SK-N-SH (cell line): ENCODE measurements around the gene FBXO47. TPM values are rescaled to one million over a fixed set of nuclear protein-coding genes. Genes with fewer than 3 reads are reported as not detected.

ENCODE experiments used
- CTCF ChIA-PET: fragments of 300-600, 350-600 bp; formaldehyde crosslinking; extraction: SDS; loops from one replicate; lab custom pipeline; 2021; lab: Yijun Ruan, JAX
- POLR2A ChIA-PET: fragments of 350-600 bp; sonication (Branson Sonifier 250); formaldehyde crosslinking; extraction: SDS; loops from one replicate; lab custom pipeline; 2020; ENCODE audit warnings: antibody characterized with exemption, inconsistent platforms; lab: Yijun Ruan, JAX
- DNase-seq: peaks from one replicate; pipeline ENCODE4 v3.0.0; 2012
- H2AFZ ChIP-seq: fragments of 200-600 bp; sonication (generic); 2 replicates; pipeline ENCODE4 v1.8.1; 2016; ENCODE audit warnings: antibody characterized with exemption, mild to moderate bottlenecking, low read depth
- H3F3A ChIP-seq: fragments of 200-600 bp; sonication (generic); replicated peaks from 2 replicates; pipeline ENCODE3; 2016; ENCODE audit warnings: antibody characterized with exemption, mild to moderate bottlenecking; ENCODE audit not compliant: insufficient read depth
- H3K27ac ChIP-seq, 2 experiments: fragments of 200-500 bp in 1 of 2; fragments of 200-600 bp in 1 of 2; sonication (Bioruptor generic) in 1 of 2; sonication (generic), shearing (Covaris generic) in 1 of 2; 2 replicates each; pipeline versions ENCODE4 v1.5.1 to v1.6.1; 2014 to 2016; ENCODE audit warnings: low read depth in 2 of 2, inconsistent platforms in 1 of 2, low read length in 1 of 2, mild to moderate bottlenecking in 1 of 2, mixed read lengths in 1 of 2
- H3K27me3 ChIP-seq: fragments of 200-600 bp; sonication (generic), shearing (Covaris generic); 2 replicates; pipeline ENCODE4 v1.6.1; 2016; ENCODE audit warnings: mixed run types; ENCODE audit not compliant: insufficient read depth
- H3K36me3 ChIP-seq, 2 experiments: fragments of 200-500 bp in 1 of 2; fragments of 200-600 bp in 1 of 2; sonication (Bioruptor generic) in 1 of 2; sonication (generic) in 1 of 2; replicated peaks in 1 of 2; 2 replicates each; pipeline versions ENCODE3 to v1.5.1; 2014 to 2016; ENCODE audit warnings: low read length in 1 of 2, mild to moderate bottlenecking in 1 of 2; ENCODE audit not compliant: insufficient read depth in 2 of 2, control insufficient read depth in 1 of 2
- H3K4me1 ChIP-seq, 2 experiments: fragments of 200-500 bp in 1 of 2; fragments of 200-600 bp in 1 of 2; sonication (Bioruptor generic) in 1 of 2; sonication (generic), shearing (Covaris generic) in 1 of 2; 2 replicates each; pipeline versions ENCODE4 v1.5.1 to v1.6.1; 2014 to 2016; ENCODE audit warnings: low read depth in 1 of 2, low read length in 1 of 2, mixed run types in 1 of 2; ENCODE audit not compliant: insufficient read depth in 2 of 2, control insufficient read depth in 1 of 2
- H3K4me2 ChIP-seq: fragments of 200-600 bp; sonication (generic), shearing (Covaris generic); 2 replicates; pipeline ENCODE4 v1.6.1; 2017; ENCODE audit warnings: mixed run types
- H3K4me3 ChIP-seq, 2 experiments: fragments of 200-500 bp in 1 of 2; fragments of 200-600 bp in 1 of 2; sonication (Bioruptor generic) in 1 of 2; sonication (generic), shearing (Covaris generic) in 1 of 2; 2 replicates each; pipeline versions ENCODE4 v1.5.1 to v1.8.1; 2014 to 2016; ENCODE audit warnings: low read depth in 2 of 2, inconsistent platforms in 1 of 2, low read length in 1 of 2, mild to moderate bottlenecking in 1 of 2, mixed read lengths in 1 of 2, moderate library complexity in 1 of 2
- H3K79me2 ChIP-seq: fragments of 200-600 bp; sonication (generic); 2 replicates; pipeline ENCODE4 v1.8.1; 2017; ENCODE audit warnings: mild to moderate bottlenecking; ENCODE audit not compliant: insufficient read depth
- H3K9ac ChIP-seq: fragments of 200-600 bp; sonication (generic); 2 replicates; pipeline ENCODE4 v1.6.1; 2017; ENCODE audit warnings: mixed run types
- H3K9me2 ChIP-seq: fragments of 200-600 bp; sonication (generic); 2 replicates; pipeline ENCODE4 v1.6.1; 2017; ENCODE audit warnings: mixed run types
- H3K9me3 ChIP-seq: fragments of 200-600 bp; sonication (generic); 2 replicates; pipeline ENCODE4 v1.6.1; 2017; ENCODE audit warnings: mixed run types, mild to moderate bottlenecking, moderate library complexity
- H4K20me1 ChIP-seq: fragments of 200-600 bp; sonication (generic); 2 replicates; pipeline ENCODE4 v1.6.1; 2017; ENCODE audit warnings: mild to moderate bottlenecking, mixed run types; ENCODE audit not compliant: insufficient read depth
- CHD2 ChIP-seq: fragments of 150-350 bp; IDR thresholded peaks from 2 replicates; pipeline ENCODE4 v1.6.1; 2018; ENCODE audit warnings: low read length; ENCODE audit not compliant: partially characterized antibody
- EP300 ChIP-seq, 2 experiments: IDR thresholded peaks; 2 replicates each; pipeline versions ENCODE4 v1.4.0 to v1.6.1; 2012; ENCODE audit warnings: borderline replicate concordance in 1 of 2, low read depth in 1 of 2, low read length in 1 of 2
- EZH2phosphoT487 ChIP-seq: fragments of 200-600 bp; sonication (generic); IDR thresholded peaks from 2 replicates; pipeline ENCODE4 v1.6.1; 2017; ENCODE audit warnings: low read depth, mixed run types, mild to moderate bottlenecking, antibody characterized with exemption, moderate library complexity, borderline replicate concordance
- GABPA ChIP-seq: IDR thresholded peaks from 2 replicates; pipeline ENCODE4 v1.4.0; 2012; ENCODE audit warnings: low read depth, mild to moderate bottlenecking
- GATA2 ChIP-seq: sonication (generic); formaldehyde crosslinking; IDR thresholded peaks from 2 replicates; pipeline ENCODE4 v1.5.0; 2020; ENCODE audit warnings: mild to moderate bottlenecking, missing genetic modification reagents
- IRF3 ChIP-seq: fragments of 150-350 bp; IDR thresholded peaks from 2 replicates; pipeline ENCODE4 v1.6.1; 2016; ENCODE audit warnings: mild to moderate bottlenecking, low read depth, low read length
- MEF2A ChIP-seq: IDR thresholded peaks from 2 replicates; pipeline ENCODE4 v1.4.0; 2012; ENCODE audit warnings: low read depth, borderline replicate concordance
- MXI1 ChIP-seq: IDR thresholded peaks from 2 replicates; pipeline ENCODE4 v1.6.1; 2012; ENCODE audit warnings: mild to moderate bottlenecking, low read depth, low read length, improper control_type of control experiment
- NFIC ChIP-seq: IDR thresholded peaks from 2 replicates; pipeline ENCODE4 v1.4.0; 2012; ENCODE audit warnings: borderline replicate concordance
- POLR2AphosphoS5 ChIP-seq: IDR thresholded peaks from 2 replicates; pipeline ENCODE4 v1.6.1; 2012; ENCODE audit warnings: low read depth, low read length
- RFX5 ChIP-seq: IDR thresholded peaks from 2 replicates; pipeline ENCODE4 v1.6.1; 2012; ENCODE audit warnings: mild to moderate bottlenecking, improper control_type of control experiment, low read length
- RXRA ChIP-seq: IDR thresholded peaks from 2 replicates; pipeline ENCODE4 v1.4.0; 2012; ENCODE audit warnings: low read depth, mild to moderate bottlenecking, borderline replicate concordance
- SIN3A ChIP-seq: IDR thresholded peaks from 2 replicates; pipeline ENCODE4 v1.6.1; 2012; ENCODE audit warnings: low read depth, mild to moderate bottlenecking, low read length, moderate library complexity, borderline replicate concordance
- SMC3 ChIP-seq: IDR thresholded peaks from 2 replicates; pipeline ENCODE4 v1.6.1; 2012; ENCODE audit warnings: low read depth, low read length, improper control_type of control experiment
- TAF1 ChIP-seq: IDR thresholded peaks from 2 replicates; pipeline ENCODE4 v1.6.1; 2012; ENCODE audit warnings: low read depth, mild to moderate bottlenecking, low read length, moderate library complexity, borderline replicate concordance
- TCF12 ChIP-seq: IDR thresholded peaks from 2 replicates; pipeline ENCODE4 v1.4.0; 2012
- USF1 ChIP-seq: IDR thresholded peaks from 2 replicates; pipeline ENCODE4 v1.4.0; 2012; ENCODE audit warnings: low read depth, borderline replicate concordance
- USF2 ChIP-seq: fragments of 150-350 bp; IDR thresholded peaks from 2 replicates; pipeline ENCODE4 v1.6.1; 2017; ENCODE audit warnings: antibody characterized with exemption, low read length, low read depth, borderline replicate concordance
- YY1 ChIP-seq: IDR thresholded peaks from 2 replicates; pipeline ENCODE4 v1.4.0; 2012; ENCODE audit warnings: low read depth, mild to moderate bottlenecking
- WGBS: methylation state at CpG from one replicate; pipeline ENCODE4 v1.1.6; 2017; ENCODE audit warnings: low lambda C conversion rate; 5-methylcytosine and 5-hydroxymethylcytosine counted together
- polyA plus RNA-seq, 3 experiments: library from polyadenylated mRNA; depleted of rRNA; stranded (reverse); fragments of >200 nt; gene quantifications; 2 replicates each; pipeline ENCODE4 v1.2.3, GENCODE V29; 2012

The FBXO47 gene
- polyA plus RNA-seq, 1 of the 3 experiments (the other 2 are of a cell fraction): not detected

- no peak for TF ChIP-seq IRF3
- TF ChIP-seq RFX5: no peak
- TF ChIP-seq YY1: no peak
- no peak for TF ChIP-seq GABPA
- no peak for TF ChIP-seq SIN3A
- TF ChIP-seq SMC3: no peak
- no peak for TF ChIP-seq MXI1
- TF ChIP-seq RXRA: no peak
Observed at GRCh38 chr17:38893607-38894006, 73.6 kb downstream of the FBXO47 start (continued).

- TF ChIP-seq CHD2 (no peak), SIN3A (no peak), USF1 (no peak), USF2 (no peak), YY1 (no peak), RXRA (no peak), TAF1 (no peak), MEF2A (no peak), GATA2 (no peak), EP300 (IDR thresholded peaks at IDR 0.05; ENCODE audit: borderline replicate concordance in 1 of 2, low read depth in 1 of 2, low read length in 1 of 2) (no peak), NFIC (no peak), TCF12 (no peak), EZH2phosphoT487 (no peak), POLR2AphosphoS5 (no peak), MXI1 (no peak)
- TF ChIP-seq, all 33 proteins: peak for 0
- 86% methylated on average over 2 of the region's 5 CpGs for WGBS
- no peak for DNase-seq
- H3K79me2 ChIP-seq: peaks cover 86% of the 10 kb centered on the region
- no peaks in the 10 kb centered on the region for H3K9me2 ChIP-seq
- peaks cover 20% of the 10 kb centered on the region for H3F3A ChIP-seq
- no peaks in the 10 kb centered on the region for H3K9me3 ChIP-seq
- ChIA-PET POLR2A (interaction anchor here (1.0 to 1.3 kb wide), 3 partner anchors 23 to 238 kb away, joined by 3 to 5 read pairs (median 3); partner anchors contain the start of genes LASP1 and LASP1NB), CTCF (interaction anchor here (1.0 to 1.7 kb wide), 2 partner anchors 17 to 90 kb away, joined by 3 to 6 read pairs; no protein-coding TSS in a partner anchor)
- no peak overlapping the region for H3K9ac ChIP-seq
- H3K27me3 ChIP-seq: no peaks in the 10 kb centered on the region
- H3K4me1 ChIP-seq: peaks cover 0 to 28% of the 10 kb centered on the region in 2 experiments; a peak in 1 of 4 replicates
- no peak overlapping the region for H2AFZ ChIP-seq
- H4K20me1 ChIP-seq: peaks cover 77% of the 10 kb centered on the region
- no peak overlapping the region for H3K27ac ChIP-seq
- no peak overlapping the region for H3K4me2 ChIP-seq
- peaks cover 37 to 59% of the 10 kb centered on the region in 2 experiments for H3K36me3 ChIP-seq
- H3K4me3 ChIP-seq: no peak overlapping the region
Observed at GRCh38 chr17:38893113-38893512, 74.1 kb downstream of the FBXO47 start.
